DND-41 (cell line): ENCODE data around the gene MAP3K9.

Experiments used
- ATAC-seq: fragments of 200-7000 bp; cut with Tn5 transposase; 3 replicates; pipeline ENCODE4 v1.9.1; 2021; ENCODE audit warnings: low read depth; ENCODE audit not compliant: insufficient read depth
- DNase-seq: peaks from one replicate; pipeline ENCODE4 v3.0.0-alpha.2; 2020
- H2AFZ ChIP-seq: 2 replicates; pipeline ENCODE4 v1.6.0; 2012; ENCODE audit warnings: low read depth, low read length
- H3K27ac ChIP-seq: 2 replicates; pipeline ENCODE4 v1.5.1; 2012; ENCODE audit warnings: low read length, inconsistent platforms
- H3K27me3 ChIP-seq: fragments of 200-600 bp; sonication (generic); 2 replicates; pipeline ENCODE4 v1.6.0; 2012; ENCODE audit warnings: low read length, mild to moderate bottlenecking, inconsistent platforms; ENCODE audit not compliant: insufficient read depth, poor library complexity
- H3K36me3 ChIP-seq: 2 replicates; pipeline ENCODE4 v1.5.1; 2012; ENCODE audit warnings: low read length, inconsistent platforms; ENCODE audit not compliant: insufficient read depth
- H3K4me1 ChIP-seq: 2 replicates; pipeline ENCODE4 v1.5.1; 2012; ENCODE audit warnings: mild to moderate bottlenecking, low read length; ENCODE audit not compliant: insufficient read depth
- H3K4me2 ChIP-seq: 2 replicates; pipeline ENCODE4 v1.6.0; 2012; ENCODE audit warnings: mild to moderate bottlenecking, moderate library complexity, low read length, inconsistent platforms; ENCODE audit not compliant: insufficient read depth
- H3K4me3 ChIP-seq, 2 experiments: fragments of 200-600 bp in 1 of 2; shearing (Covaris generic) in 1 of 2; 2 replicates each; pipeline ENCODE4 v1.5.1; 2012 to 2016; ENCODE audit warnings: inconsistent platforms in 2 of 2, low read length in 2 of 2, mild to moderate bottlenecking in 2 of 2, low read depth in 1 of 2, moderate library complexity in 1 of 2
- H3K79me2 ChIP-seq: 2 replicates; pipeline ENCODE4 v1.6.0; 2012; ENCODE audit warnings: low read length, inconsistent platforms; ENCODE audit not compliant: insufficient read depth
- H3K9ac ChIP-seq: 2 replicates; pipeline ENCODE4 v1.6.0; 2012; ENCODE audit warnings: low read depth, mild to moderate bottlenecking, inconsistent platforms, low read length, moderate library complexity
- H3K9me3 ChIP-seq: 2 replicates; pipeline ENCODE4 v1.5.1; 2012; ENCODE audit warnings: low read length, moderate library complexity, mild to moderate bottlenecking, inconsistent platforms; ENCODE audit not compliant: insufficient read depth, severe bottlenecking
- H4K20me1 ChIP-seq: 2 replicates; pipeline ENCODE4 v1.6.0; 2012; ENCODE audit warnings: low read length; ENCODE audit not compliant: insufficient read depth
- EZH2 ChIP-seq: IDR thresholded peaks from 3 replicates; pipeline ENCODE4 v1.6.1; 2012; ENCODE audit warnings: borderline replicate concordance, low read depth, mild to moderate bottlenecking, moderate library complexity, low read length, inconsistent platforms; ENCODE audit not compliant: severe bottlenecking
- TF ChIP-seq, protein P1 (sequence below): IDR thresholded peaks from 2 replicates; pipeline ENCODE4 v1.5.1; 2012; ENCODE audit warnings: borderline replicate concordance, low read length, moderate library complexity, mild to moderate bottlenecking; ENCODE audit not compliant: poor library complexity, severe bottlenecking; ENCODE audit errors: extremely low read depth

Gene MAP3K9

DNA sequence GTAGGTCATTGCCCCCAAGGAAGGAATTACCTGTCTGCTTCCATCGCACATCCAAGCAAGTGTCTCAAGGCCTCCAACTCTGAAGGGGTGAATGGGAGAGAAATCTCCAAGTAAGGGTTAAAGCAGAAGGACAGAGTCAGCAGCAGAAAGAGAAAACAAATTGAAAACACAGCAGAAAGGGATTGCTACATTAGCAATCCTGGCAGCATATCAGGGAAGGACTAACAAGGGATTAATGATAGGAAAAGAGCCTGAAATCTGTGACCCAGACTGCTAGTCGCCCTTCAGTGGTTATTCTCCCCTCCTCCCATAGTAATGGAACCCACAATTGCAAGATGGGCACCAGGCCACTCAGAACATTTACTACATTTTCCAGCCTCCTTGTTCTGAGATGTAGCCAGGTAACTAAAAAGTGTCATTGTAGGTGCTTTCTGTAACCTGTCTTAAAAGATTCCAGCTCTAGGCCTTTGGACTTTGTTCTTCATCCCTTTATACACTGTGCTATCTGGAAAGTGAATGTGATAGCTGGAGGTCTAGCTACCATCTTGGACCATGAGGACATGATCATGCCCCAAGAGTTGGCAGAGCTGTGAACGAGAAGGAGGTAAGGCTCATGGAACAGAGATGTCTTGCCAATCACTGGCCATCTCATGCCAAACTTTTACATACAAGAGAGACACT lies 36.0 kb downstream of the MAP3K9 start:
- H3K9me3 ChIP-seq, result no peaks in the 10 kb centered on the region
- H2AFZ ChIP-seq, result no peak overlapping the region
- H3K4me3 ChIP-seq, result no peak overlapping the region
- no peak overlapping the region for H3K27ac ChIP-seq
- ATAC-seq (no peak), DNase-seq (no peak)
- TF ChIP-seq EZH2, result no peak
- TF ChIP-seq, protein P1, sequence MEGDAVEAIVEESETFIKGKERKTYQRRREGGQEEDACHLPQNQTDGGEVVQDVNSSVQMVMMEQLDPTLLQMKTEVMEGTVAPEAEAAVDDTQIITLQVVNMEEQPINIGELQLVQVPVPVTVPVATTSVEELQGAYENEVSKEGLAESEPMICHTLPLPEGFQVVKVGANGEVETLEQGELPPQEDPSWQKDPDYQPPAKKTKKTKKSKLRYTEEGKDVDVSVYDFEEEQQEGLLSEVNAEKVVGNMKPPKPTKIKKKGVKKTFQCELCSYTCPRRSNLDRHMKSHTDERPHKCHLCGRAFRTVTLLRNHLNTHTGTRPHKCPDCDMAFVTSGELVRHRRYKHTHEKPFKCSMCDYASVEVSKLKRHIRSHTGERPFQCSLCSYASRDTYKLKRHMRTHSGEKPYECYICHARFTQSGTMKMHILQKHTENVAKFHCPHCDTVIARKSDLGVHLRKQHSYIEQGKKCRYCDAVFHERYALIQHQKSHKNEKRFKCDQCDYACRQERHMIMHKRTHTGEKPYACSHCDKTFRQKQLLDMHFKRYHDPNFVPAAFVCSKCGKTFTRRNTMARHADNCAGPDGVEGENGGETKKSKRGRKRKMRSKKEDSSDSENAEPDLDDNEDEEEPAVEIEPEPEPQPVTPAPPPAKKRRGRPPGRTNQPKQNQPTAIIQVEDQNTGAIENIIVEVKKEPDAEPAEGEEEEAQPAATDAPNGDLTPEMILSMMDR, result no peak
- no peak overlapping the region for H3K9ac ChIP-seq
- H3K4me2 ChIP-seq, result no peak overlapping the region
- no peaks in the 10 kb centered on the region for H3K27me3 ChIP-seq
- H3K79me2 ChIP-seq, result no peaks in the 10 kb centered on the region
- no peaks in the 10 kb centered on the region for H3K36me3 ChIP-seq
- no peaks in the 10 kb centered on the region; the same call in 1 of the 2 replicates for H4K20me1 ChIP-seq
- H3K4me1 ChIP-seq, result no peaks in the 10 kb centered on the region

GRCh38 chr14:70771781-70772212 lies 37.5 kb downstream of the MAP3K9 start:
- no peak overlapping the region for H3K9ac ChIP-seq
- no peaks in the 10 kb centered on the region for H3K9me3 ChIP-seq
- no peaks in the 10 kb centered on the region for H3K4me1 ChIP-seq
- H4K20me1 ChIP-seq, result no peaks in the 10 kb centered on the region; the same call in 1 of the 2 replicates
- H3K27me3 ChIP-seq, result no peaks in the 10 kb centered on the region
- TF ChIP-seq, protein P1, result no peak
- no peak for TF ChIP-seq EZH2
- no peak overlapping the region for H2AFZ ChIP-seq
- H3K27ac ChIP-seq, result no peak overlapping the region
- ATAC-seq, result no peak
- no peak overlapping the region for H3K4me3 ChIP-seq
- DNase-seq, result no peak
- H3K4me2 ChIP-seq, result no peak overlapping the region
- no peaks in the 10 kb centered on the region for H3K79me2 ChIP-seq
- no peaks in the 10 kb centered on the region for H3K36me3 ChIP-seq

GRCh38 chr14:70770490-70770889 lies 38.8 kb downstream of the MAP3K9 start:
- Histone ChIP-seq H3K4me3 (no peak overlapping the region), H3K79me2 (no peaks in the 10 kb centered on the region), H3K4me2 (no peak overlapping the region), H3K4me1 (no peaks in the 10 kb centered on the region), H3K27ac (no peak overlapping the region), H4K20me1 (no peaks in the 10 kb centered on the region; the same call in 1 of the 2 replicates), H3K27me3 (no peaks in the 10 kb centered on the region), H2AFZ (no peak overlapping the region), H3K36me3 (no peaks in the 10 kb centered on the region), H3K9ac (no peak overlapping the region), H3K9me3 (no peaks in the 10 kb centered on the region)
- TF ChIP-seq, protein P1, result no peak
- TF ChIP-seq EZH2, result no peak
- ATAC-seq (no peak), DNase-seq (no peak)

- Histone ChIP-seq H3K27ac (no peak overlapping the region), H3K4me2 (no peak overlapping the region)
Measured at GRCh38 chr14:70759398-70759797, 49.9 kb downstream of the MAP3K9 start.

More at GRCh38 chr14:70759398-70759797, 49.9 kb downstream of the MAP3K9 start:
- Histone ChIP-seq H3K36me3 (peaks cover 18% of the 10 kb centered on the region; the same call in 1 of the 2 replicates), H3K27me3 (no peaks in the 10 kb centered on the region), H3K9ac (no peak overlapping the region), H4K20me1 (no peaks in the 10 kb centered on the region), H2AFZ (no peak overlapping the region), H3K9me3 (no peaks in the 10 kb centered on the region), H3K79me2 (no peaks in the 10 kb centered on the region), H3K4me1 (no peaks in the 10 kb centered on the region), H3K4me3 (no peak overlapping the region)
- DNase-seq (no peak), ATAC-seq (no peak)
- no peak for TF ChIP-seq EZH2
